NOMO-1 (cell line): Measurements from ENCODE around the gene CBLC.

Source experiments
- DNase-seq, 2 experiments: peaks; one replicate each; lab custom pipeline; 2025; ENCODE audit not compliant: unreplicated experiment in 2 of 2; lab: John Stamatoyannopoulos, UW

Gene CBLC

DNA sequence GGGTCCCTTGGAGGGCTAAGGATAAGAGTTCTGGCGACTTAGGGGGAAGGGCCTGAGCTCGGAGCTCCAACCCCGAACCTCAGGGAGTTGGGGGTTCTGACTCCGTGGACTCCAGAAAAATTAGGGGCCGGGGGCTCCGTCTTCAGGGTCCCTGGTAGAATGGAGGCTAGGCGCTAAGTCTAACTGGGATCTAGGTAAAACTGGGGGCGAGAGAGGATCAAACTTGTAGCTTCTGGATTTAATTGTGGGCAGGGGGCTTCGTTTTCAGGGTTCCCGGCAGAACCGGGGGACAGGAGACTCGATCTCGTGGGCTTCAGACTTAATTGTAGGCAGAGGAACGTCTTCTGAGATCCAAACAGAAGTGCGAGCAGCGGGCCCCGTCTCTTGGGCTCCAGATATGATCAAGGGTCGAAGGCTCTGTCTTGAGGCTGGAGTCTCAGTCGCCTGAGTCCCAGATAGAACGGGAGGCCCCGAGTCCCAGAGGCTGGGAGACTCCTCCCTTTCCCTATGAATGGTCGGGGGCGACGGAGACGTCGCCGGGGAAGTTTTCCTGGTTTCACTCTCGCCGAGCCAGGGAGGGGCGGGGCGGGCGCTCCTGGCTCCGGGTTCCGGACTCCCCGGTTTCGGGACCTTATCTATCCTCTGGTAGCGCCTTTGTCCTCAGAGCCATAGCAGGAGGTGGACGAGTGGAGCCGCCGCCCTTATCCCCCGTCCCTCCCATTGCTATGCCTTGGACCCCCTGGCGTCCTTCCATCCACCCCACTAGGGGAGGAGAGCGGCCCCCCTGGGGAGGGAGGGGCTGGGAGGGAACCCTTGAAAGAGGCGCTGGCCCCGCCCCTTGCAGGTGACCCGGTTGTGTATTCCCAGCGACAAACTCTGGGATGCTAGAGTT lies 69.7 kb downstream of the CBLC start:
- DNase-seq = no peak

DNA sequence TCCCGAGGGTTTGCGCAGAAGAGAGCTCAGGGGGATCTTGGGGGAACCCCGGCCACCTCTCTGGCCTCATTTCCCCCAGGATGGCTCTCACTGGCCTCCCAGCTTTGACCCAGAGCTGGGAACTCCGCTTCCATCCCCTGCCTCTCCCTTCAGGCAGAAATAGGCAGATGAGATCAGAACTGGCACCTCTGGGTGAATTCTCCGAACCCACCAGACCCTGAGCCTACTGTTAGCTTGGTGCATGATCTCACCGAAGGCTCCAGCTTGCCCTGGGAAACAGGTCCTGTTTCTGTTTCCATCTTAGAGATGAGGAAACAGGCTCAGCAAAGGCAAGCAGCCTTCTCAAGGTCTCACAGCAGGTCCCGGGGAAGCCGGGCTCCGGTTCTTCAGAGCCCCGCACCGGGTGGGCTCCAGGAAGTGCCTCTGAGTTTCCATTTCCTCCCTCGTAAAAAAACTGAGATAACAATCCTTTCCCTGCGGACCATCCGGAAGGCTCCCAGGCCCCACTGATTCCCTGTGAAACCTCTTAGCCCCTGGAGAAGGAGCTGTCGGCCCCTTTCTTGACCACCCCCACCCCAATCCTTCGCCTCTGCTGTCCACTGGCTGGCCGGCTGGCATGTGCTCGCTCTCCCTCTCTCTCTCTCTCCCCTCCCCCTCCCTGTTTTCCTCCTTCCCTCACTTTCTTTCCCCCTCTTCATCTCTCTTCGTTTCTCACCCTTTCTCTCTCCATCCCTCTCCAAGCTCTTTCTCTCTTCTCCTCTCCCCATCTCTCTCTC lies 70.5 kb downstream of the CBLC start:
- no peak for DNase-seq

DNA sequence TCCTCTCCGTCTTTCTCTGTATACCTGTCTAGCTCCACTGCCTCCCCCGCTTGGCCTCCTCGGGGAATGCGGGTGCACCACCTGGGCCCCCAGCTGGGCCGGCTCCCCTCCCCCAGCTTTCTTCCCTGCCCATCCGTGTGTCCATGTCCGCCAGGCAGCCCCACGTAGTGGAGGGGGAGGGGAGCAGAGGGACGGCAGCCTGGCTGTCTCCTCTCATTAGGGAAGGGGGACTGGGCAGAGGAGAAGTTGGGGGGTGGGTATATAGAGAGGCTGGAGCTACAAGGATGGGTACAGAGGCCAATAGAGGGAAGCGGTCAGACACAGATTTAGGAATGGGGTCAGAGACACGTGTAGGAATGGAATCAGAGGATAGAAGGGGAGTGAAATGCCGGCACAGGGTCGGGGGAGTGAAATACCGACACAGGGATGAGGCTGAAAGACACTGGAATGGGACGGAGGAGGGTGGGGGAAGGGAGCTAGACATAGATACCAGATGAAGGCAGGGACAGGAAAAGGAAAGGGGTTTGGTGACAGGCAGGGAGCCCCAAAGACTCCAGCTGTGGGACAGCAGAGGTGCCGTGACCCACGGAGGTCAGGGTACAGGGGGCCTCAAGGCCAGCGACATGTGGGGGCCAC lies 71.2 kb downstream of the CBLC start:
- no peak for DNase-seq
